GM13977 (cell line): ENCODE results near the gene AKNA.

Experiments
- DNase-seq: peaks from one replicate; pipeline ENCODE4 v3.0.0; 2012; ENCODE audit warnings: low spot score
- in situ Hi-C: fragments of 300-500 bp; cut with MboI; formaldehyde crosslinking; loops from one replicate; pipeline ENCODE4 v1.12.0; 2022; ENCODE audit warnings: low sequenced_read_pairs, low pct_unique_long_range_greater_than_20kb, mixed read lengths, inconsistent platforms; ENCODE audit not compliant: unreplicated experiment
- TF ChIP-seq, protein P1 (sequence below): IDR thresholded peaks from 2 replicates; pipeline ENCODE4 v1.5.1; 2012; ENCODE audit warnings: mild to moderate bottlenecking, control low read depth; ENCODE audit not compliant: insufficient read depth; ENCODE audit errors: extremely low read depth, missing control alignments

AKNA gene

DNA sequence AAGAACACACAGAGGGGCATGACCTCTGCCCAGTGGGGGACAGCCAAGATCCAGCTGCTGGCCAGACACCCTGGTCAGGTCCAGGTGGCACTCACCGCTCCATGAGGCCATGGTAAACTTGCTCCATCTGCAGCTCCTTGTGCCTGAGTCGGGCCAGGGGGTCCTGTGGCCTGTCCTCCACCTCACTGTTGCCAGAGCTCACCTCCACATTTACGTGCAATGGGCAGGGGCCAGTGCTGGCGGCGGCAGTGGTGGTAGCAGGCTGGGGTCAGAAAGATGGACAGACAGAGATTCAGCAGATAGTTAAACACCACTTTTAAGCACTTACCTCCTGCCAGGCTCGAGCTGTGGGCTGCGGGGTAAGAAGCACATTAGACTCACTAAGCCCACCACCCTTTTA, 28.0 kb downstream of the AKNA start:
- TF ChIP-seq, protein P1, sequence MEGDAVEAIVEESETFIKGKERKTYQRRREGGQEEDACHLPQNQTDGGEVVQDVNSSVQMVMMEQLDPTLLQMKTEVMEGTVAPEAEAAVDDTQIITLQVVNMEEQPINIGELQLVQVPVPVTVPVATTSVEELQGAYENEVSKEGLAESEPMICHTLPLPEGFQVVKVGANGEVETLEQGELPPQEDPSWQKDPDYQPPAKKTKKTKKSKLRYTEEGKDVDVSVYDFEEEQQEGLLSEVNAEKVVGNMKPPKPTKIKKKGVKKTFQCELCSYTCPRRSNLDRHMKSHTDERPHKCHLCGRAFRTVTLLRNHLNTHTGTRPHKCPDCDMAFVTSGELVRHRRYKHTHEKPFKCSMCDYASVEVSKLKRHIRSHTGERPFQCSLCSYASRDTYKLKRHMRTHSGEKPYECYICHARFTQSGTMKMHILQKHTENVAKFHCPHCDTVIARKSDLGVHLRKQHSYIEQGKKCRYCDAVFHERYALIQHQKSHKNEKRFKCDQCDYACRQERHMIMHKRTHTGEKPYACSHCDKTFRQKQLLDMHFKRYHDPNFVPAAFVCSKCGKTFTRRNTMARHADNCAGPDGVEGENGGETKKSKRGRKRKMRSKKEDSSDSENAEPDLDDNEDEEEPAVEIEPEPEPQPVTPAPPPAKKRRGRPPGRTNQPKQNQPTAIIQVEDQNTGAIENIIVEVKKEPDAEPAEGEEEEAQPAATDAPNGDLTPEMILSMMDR = no peak
- in situ Hi-C loops = no loop called here
- DNase-seq = no peak

DNA sequence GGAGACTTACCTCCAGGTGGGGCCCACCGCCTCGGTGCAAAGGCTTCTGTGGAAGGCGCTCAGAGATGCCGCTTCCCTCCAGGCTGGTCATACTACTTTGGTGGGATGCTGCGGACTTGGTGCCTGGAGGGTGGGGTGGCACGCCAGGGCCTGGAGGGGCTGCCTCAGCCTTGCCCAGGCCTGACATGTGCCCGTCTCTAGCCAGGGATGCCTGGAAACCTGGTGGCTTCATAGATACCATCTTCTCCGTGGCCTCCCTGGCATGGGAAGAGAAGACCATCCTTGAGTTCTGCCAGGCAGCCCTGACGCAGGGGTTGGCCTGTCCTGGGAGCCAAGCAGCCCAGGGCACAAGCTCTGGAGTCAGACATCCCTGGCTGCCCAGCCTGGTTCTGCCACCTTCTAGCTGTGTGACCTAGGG, 29.9 kb downstream of the AKNA start:
- in situ Hi-C loops = no loop called here
- TF ChIP-seq, protein P1 = no peak
- no peak for DNase-seq

DNA sequence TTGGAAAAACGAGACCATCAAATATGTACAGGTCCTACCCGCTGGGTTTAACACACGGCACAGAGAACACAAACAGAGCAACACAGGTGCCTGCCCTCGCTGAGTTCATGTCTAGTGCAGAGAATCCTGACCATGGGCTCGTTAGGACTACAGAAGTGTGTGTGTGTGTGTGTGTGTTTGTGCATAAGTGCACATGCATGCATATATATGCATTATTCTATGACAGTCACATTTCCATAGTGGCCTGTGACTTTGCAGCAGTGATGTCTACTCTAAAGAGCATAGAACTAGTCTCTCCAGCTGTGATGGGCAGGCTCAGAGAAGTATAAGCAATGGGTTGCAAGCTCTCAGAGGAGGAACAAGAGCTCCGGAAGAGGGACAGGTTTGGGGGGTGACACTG, 30.4 kb downstream of the AKNA start:
- DNase-seq = no peak
- in situ Hi-C loops = no loop called here
- TF ChIP-seq, protein P1 = no peak

DNA sequence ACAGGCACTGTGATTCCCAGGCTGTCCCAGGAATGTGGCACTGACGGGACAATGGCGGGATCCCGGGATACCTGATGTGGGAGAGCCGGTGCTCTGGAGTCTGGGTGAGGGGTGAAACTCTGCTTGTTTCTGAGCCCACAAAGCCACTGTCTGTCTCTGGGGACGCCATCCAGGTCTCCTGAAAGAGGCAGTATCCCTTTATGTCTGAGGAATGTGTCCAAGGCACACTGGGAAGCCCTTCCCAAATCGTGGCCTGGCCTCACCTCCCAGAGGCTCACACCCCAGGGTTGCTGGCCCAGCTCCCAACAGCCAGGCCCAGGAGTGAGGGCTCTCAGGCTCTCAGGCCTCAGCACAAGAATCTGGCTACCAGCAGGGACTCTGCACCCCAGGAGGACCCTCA, 31.0 kb downstream of the AKNA start:
- DNase-seq = no peak
- TF ChIP-seq, protein P1 = no peak
- in situ Hi-C loops = no loop called here

DNA sequence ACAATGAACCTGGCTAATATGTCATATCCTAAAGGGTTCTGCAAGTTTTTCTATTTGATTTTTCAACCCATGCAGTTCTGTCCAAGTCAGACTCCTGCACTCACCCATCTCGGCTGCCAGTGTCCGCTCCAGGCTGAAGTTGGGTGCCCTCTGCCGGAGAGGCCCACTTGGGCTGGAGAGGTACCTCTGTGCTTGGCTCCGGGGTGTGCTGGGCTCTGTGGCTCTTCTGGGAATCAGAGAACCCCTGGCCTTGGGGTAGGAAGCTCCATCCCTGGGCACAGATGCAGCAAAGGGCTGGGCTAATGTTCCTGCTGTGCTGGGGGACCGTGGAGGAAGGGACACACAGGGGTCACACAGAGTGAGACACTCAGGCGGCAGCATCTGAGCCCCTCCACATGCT, 32.0 kb downstream of the AKNA start:
- in situ Hi-C loops = no loop called here
- TF ChIP-seq, protein P1 = no peak
- no peak for DNase-seq

DNA sequence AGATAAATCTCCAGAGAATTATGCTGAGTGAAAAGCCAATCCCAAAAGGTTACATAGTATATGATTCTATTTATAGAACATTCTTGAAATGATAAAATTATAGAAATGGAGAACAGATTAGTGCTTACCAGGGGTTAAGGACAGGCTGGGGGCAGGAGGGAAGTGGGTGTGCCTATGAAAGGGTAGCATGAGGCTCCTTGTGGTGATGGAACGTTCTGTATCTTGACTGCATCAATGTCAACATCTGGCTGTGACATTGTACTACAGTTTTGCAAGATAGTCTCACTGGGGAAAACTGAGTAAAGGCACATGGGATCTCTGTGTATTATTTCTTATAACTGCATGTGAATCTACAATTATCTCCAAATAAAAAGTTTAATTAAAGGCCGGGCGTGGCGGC, 35.9 kb downstream of the AKNA start:
- in situ Hi-C loops = no loop called here
- DNase-seq = no peak
- TF ChIP-seq, protein P1 = no peak
